GM21381 (cell line): ENCODE results near the gene LAMC3.
"Not testable (repeated sequence)": the region's sequence is repeated elsewhere in the genome, so short reads cannot be mapped to it uniquely, and the experiment has no call there.

Experiments
- ATAC-seq: cut with Tn5 transposase; IDR thresholded peaks from one replicate; pipeline ENCODE4 v1.9.1; 2021; ENCODE audit warnings: mild to moderate bottlenecking, moderate library complexity; ENCODE audit not compliant: unreplicated experiment

The LAMC3 gene

GRCh38 chr9:131028221-131028884, 19.4 kb downstream of the LAMC3 start:
- no peak for ATAC-seq

- no peak for ATAC-seq
These were observed 20.1 kb downstream of the LAMC3 start for GRCh38 chr9:131028931-131029573.

- ATAC-seq: no peak
These were observed 20.6 kb downstream of the LAMC3 start for GRCh38 chr9:131029574-131029952.

GRCh38 chr9:131030239-131031004, 21.4 kb downstream of the LAMC3 start:
- ATAC-seq: no peak

GRCh38 chr9:131031005-131031641, 22.1 kb downstream of the LAMC3 start:
- no peak for ATAC-seq

- no peak for ATAC-seq
These were observed 22.6 kb downstream of the LAMC3 start for GRCh38 chr9:131031642-131032005.

- no peak for ATAC-seq
These were observed 23.4 kb downstream of the LAMC3 start for GRCh38 chr9:131032384-131032783.

- no peak for ATAC-seq
These were observed 24.6 kb downstream of the LAMC3 start for GRCh38 chr9:131033269-131034224.

GRCh38 chr9:131034268-131034667, 25.3 kb downstream of the LAMC3 start:
- no peak for ATAC-seq

- ATAC-seq: not testable (repeated sequence)
These were observed 25.8 kb downstream of the LAMC3 start for GRCh38 chr9:131034749-131035148.

GRCh38 chr9:131035548-131035947, 26.6 kb downstream of the LAMC3 start:
- ATAC-seq: no peak

GRCh38 chr9:131036071-131036470, 27.1 kb downstream of the LAMC3 start:
- ATAC-seq: no peak

GRCh38 chr9:131036529-131037334, 27.8 kb downstream of the LAMC3 start:
- ATAC-seq: no peak

- no peak for ATAC-seq
These were observed 28.6 kb downstream of the LAMC3 start for GRCh38 chr9:131037335-131038255.

GRCh38 chr9:131038256-131039128, 29.5 kb downstream of the LAMC3 start:
- no peak for ATAC-seq

- ATAC-seq: no peak
These were observed 30.4 kb downstream of the LAMC3 start for GRCh38 chr9:131039129-131039954.

- ATAC-seq: no peak
These were observed 33.7 kb downstream of the LAMC3 start for GRCh38 chr9:131042666-131043065.
